CD4-positive, CD25-positive, alpha-beta regulatory T cell (primary cell): ENCODE results near the gene CRHR2. TPM values are rescaled to one million over a fixed set of nuclear protein-coding genes. Genes with fewer than 3 reads are reported as not detected.

Experiments used
- ATAC-seq, 2 donors: fragments of 150-1000 bp; cut with Tn5 transposase; one replicate each; pipeline ENCODE4 v1.10.0; 2021; ENCODE audit warnings: low read depth in 2 of 2, moderate number of reproducible peaks in 2 of 2, moderate library complexity in 1 of 2
- DNase-seq, 3 donors: peaks; one replicate each; pipeline versions ENCODE4 v3.0.0 to v3.0.0-alpha.2; 2012 to 2022; ENCODE audit warnings: mixed read lengths in 1 of 3
- H3K27ac ChIP-seq: one replicate; pipeline ENCODE4 v1.7.0; 2013; ENCODE audit warnings: mild to moderate bottlenecking, low read length; ENCODE audit not compliant: insufficient read depth, poor library complexity, severe bottlenecking
- H3K27me3 ChIP-seq: one replicate; pipeline ENCODE4 v1.7.0; 2013; ENCODE audit warnings: low read length; ENCODE audit not compliant: control insufficient read depth, insufficient read depth
- H3K36me3 ChIP-seq: one replicate; pipeline ENCODE4 v1.7.0; 2013; ENCODE audit warnings: mild to moderate bottlenecking, low read length, moderate library complexity; ENCODE audit not compliant: control insufficient read depth, insufficient read depth
- H3K4me1 ChIP-seq: 2 replicates; pipeline ENCODE4 v1.7.0; 2013; ENCODE audit warnings: mild to moderate bottlenecking, low read length; ENCODE audit not compliant: insufficient read depth, control insufficient read depth, poor library complexity, severe bottlenecking
- H3K4me3 ChIP-seq: one replicate; pipeline ENCODE4 v1.7.0; 2013; ENCODE audit warnings: low read depth, mild to moderate bottlenecking, low read length, moderate library complexity
- H3K9me3 ChIP-seq, 2 experiments: 1 replicate in 1 of 2; 2 replicates in 1 of 2; pipeline ENCODE4 v1.7.0; 2013; ENCODE audit warnings: low read length in 2 of 2, mild to moderate bottlenecking in 1 of 2, moderate library complexity in 1 of 2; ENCODE audit not compliant: control insufficient read depth in 2 of 2
- H3K27ac Mint-ChIP-seq, 3 donors: one replicate each; pipeline ENCODE4 v1.8.0; 2020 to 2022; ENCODE audit warnings: mild to moderate bottlenecking in 3 of 3, mixed read lengths in 3 of 3, moderate library complexity in 2 of 3
- H3K27me3 Mint-ChIP-seq: one replicate; pipeline ENCODE4 v1.8.0; 2022; ENCODE audit warnings: mild to moderate bottlenecking, mixed read lengths
- H3K36me3 Mint-ChIP-seq: one replicate; pipeline ENCODE4 v1.8.0; 2020; ENCODE audit warnings: mixed read lengths
- H3K4me1 Mint-ChIP-seq, 4 donors: one replicate each; pipeline ENCODE4 v1.8.0; 2020 to 2022; ENCODE audit warnings: mixed read lengths in 4 of 4, mild to moderate bottlenecking in 1 of 4
- H3K4me3 Mint-ChIP-seq, 4 donors: one replicate each; pipeline ENCODE4 v1.8.0; 2020 to 2022; ENCODE audit warnings: mild to moderate bottlenecking in 4 of 4, mixed read lengths in 4 of 4, moderate library complexity in 3 of 4
- H3K9me3 Mint-ChIP-seq, 7 donors: one replicate each; pipeline ENCODE4 v1.8.0; 2020 to 2022; ENCODE audit warnings: mixed read lengths in 7 of 7, mild to moderate bottlenecking in 3 of 7, moderate library complexity in 2 of 7
- polyA plus RNA-seq, 4 donors: library from polyadenylated mRNA; unstranded; fragments of 300-500 nt; fragmentation: Illumina TruSeq; gene quantifications; one replicate each; pipeline ENCODE4 v1.2.3, GENCODE V29; 2021
- total RNA-seq: library from RNA; stranded (reverse); gene quantifications from one replicate; pipeline ENCODE4 v1.2.3, GENCODE V29; 2022

Gene CRHR2
- total and polyA plus RNA-seq, 5 donors from 2014 or later: not detected

- H3K4me1 Mint-ChIP-seq: peaks cover 0 to 4% (median 0%) of the 10 kb centered on the region in 4 donors
- Histone ChIP-seq H3K4me3 (no peak overlapping the region), H3K36me3 (peaks cover 6% of the 10 kb centered on the region), H3K27me3 (no peaks in the 10 kb centered on the region), H3K9me3 (peaks cover 9 to 13% of the 10 kb centered on the region in 2 experiments), H3K4me1 (no peaks in the 10 kb centered on the region), H3K27ac (no peak overlapping the region)
- peaks cover 12% of the 10 kb centered on the region for H3K27me3 Mint-ChIP-seq
- H3K9me3 Mint-ChIP-seq: peaks cover 5 to 28% (median 12%) of the 10 kb centered on the region in 7 donors
- no peak for ATAC-seq
- peaks cover 40% of the 10 kb centered on the region for H3K36me3 Mint-ChIP-seq
- DNase-seq: no peak
- no peak overlapping the region for H3K27ac Mint-ChIP-seq
- H3K4me3 Mint-ChIP-seq: no peak overlapping the region
Observed at GRCh38 chr7:30714129-30714528, 31.9 kb upstream of the CRHR2 start.

- DNase-seq: no peak
- H3K4me3 Mint-ChIP-seq: no peak overlapping the region
- H3K4me1 Mint-ChIP-seq: peaks cover 0 to 4% (median 0%) of the 10 kb centered on the region in 4 donors
- no peak for ATAC-seq
- H3K9me3 ChIP-seq: peaks cover 7 to 9% of the 10 kb centered on the region in 2 experiments
- H3K9me3 Mint-ChIP-seq: peaks cover 5 to 20% (median 10%) of the 10 kb centered on the region in 7 donors
- no peak overlapping the region for H3K27ac Mint-ChIP-seq
- H3K36me3 Mint-ChIP-seq: peaks cover 33% of the 10 kb centered on the region
- H3K4me3 ChIP-seq: no peak overlapping the region
- peaks cover 6% of the 10 kb centered on the region for H3K36me3 ChIP-seq
- no peak overlapping the region for H3K27ac ChIP-seq
- no peaks in the 10 kb centered on the region for H3K4me1 ChIP-seq
- H3K27me3 Mint-ChIP-seq: peaks cover 12% of the 10 kb centered on the region
- H3K27me3 ChIP-seq: no peaks in the 10 kb centered on the region
Observed at GRCh38 chr7:30713392-30713791, 31.1 kb upstream of the CRHR2 start.

DNA sequence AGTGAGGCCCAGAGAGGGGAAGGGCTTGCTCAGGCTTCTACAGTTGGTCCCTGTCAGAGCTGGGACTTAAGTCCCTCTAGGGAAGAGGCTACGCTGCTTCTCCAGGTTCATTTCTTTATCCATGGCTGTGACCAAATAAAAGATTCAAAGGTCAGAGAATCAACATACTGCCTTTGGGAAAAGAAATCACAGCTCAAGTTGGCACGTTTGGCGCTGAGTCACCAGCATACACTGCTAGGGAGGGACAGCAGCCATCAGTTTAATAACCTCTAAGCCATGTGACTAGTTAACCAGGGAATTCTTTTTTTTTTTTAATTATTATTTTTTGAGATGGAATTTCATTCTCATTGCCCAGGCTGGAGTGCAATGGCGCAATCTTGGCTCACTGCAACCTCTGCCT is 28.4 kb upstream of the CRHR2 start:
- Mint-ChIP-seq H3K27me3 (peaks cover 12% of the 10 kb centered on the region), H3K9me3 (peaks cover 0 to 9% (median 0%) of the 10 kb centered on the region in 7 donors), H3K27ac (no peak overlapping the region), H3K4me1 (peaks cover 0 to 4% (median 0%) of the 10 kb centered on the region in 4 donors), H3K4me3 (no peak overlapping the region), H3K36me3 (peaks cover 14% of the 10 kb centered on the region)
- Histone ChIP-seq H3K27ac (no peak overlapping the region), H3K4me3 (no peak overlapping the region), H3K4me1 (no peaks in the 10 kb centered on the region), H3K9me3 (no peaks in the 10 kb centered on the region), H3K27me3 (no peaks in the 10 kb centered on the region), H3K36me3 (no peaks in the 10 kb centered on the region)
- no peak for ATAC-seq
- no peak for DNase-seq

GRCh38 chr7:30709549-30709948 is 27.3 kb upstream of the CRHR2 start:
- Histone ChIP-seq H3K4me3 (no peak overlapping the region), H3K27ac (no peak overlapping the region), H3K27me3 (no peaks in the 10 kb centered on the region), H3K36me3 (no peaks in the 10 kb centered on the region), H3K9me3 (no peaks in the 10 kb centered on the region), H3K4me1 (no peaks in the 10 kb centered on the region)
- Mint-ChIP-seq H3K4me1 (peaks cover 0 to 2% (median 0%) of the 10 kb centered on the region in 4 donors), H3K27ac (no peak overlapping the region), H3K4me3 (no peak overlapping the region), H3K36me3 (peaks cover 3% of the 10 kb centered on the region), H3K9me3 (peaks cover 0 to 2% (median 0%) of the 10 kb centered on the region in 7 donors), H3K27me3 (peaks cover 12% of the 10 kb centered on the region)
- DNase-seq (no peak), ATAC-seq (no peak)

GRCh38 chr7:30708983-30709382 is 26.7 kb upstream of the CRHR2 start:
- Histone ChIP-seq H3K9me3 (no peaks in the 10 kb centered on the region), H3K4me3 (no peak overlapping the region), H3K4me1 (no peaks in the 10 kb centered on the region), H3K36me3 (no peaks in the 10 kb centered on the region), H3K27ac (no peak overlapping the region), H3K27me3 (no peaks in the 10 kb centered on the region)
- DNase-seq: no peak
- Mint-ChIP-seq H3K36me3 (no peaks in the 10 kb centered on the region), H3K9me3 (no peaks in the 10 kb centered on the region), H3K4me1 (peaks cover 0 to 2% (median 0%) of the 10 kb centered on the region in 4 donors), H3K4me3 (no peak overlapping the region), H3K27me3 (peaks cover 12% of the 10 kb centered on the region), H3K27ac (no peak overlapping the region)
- ATAC-seq: no peak

GRCh38 chr7:30708412-30708811 is 26.2 kb upstream of the CRHR2 start:
- DNase-seq: no peak
- no peak overlapping the region for H3K27ac ChIP-seq
- no peak overlapping the region for H3K4me3 ChIP-seq
- no peaks in the 10 kb centered on the region for H3K27me3 ChIP-seq
- H3K9me3 ChIP-seq: no peaks in the 10 kb centered on the region
- H3K4me1 ChIP-seq: no peaks in the 10 kb centered on the region
- H3K4me3 Mint-ChIP-seq: no peak overlapping the region
- H3K36me3 ChIP-seq: no peaks in the 10 kb centered on the region
- ATAC-seq: no peak
- peak overlapping the region in 1 of 3 donors; percentile 16 for H3K27ac Mint-ChIP-seq
- no peaks in the 10 kb centered on the region for H3K36me3 Mint-ChIP-seq
- H3K4me1 Mint-ChIP-seq: peaks cover 0 to 2% (median under 1%) of the 10 kb centered on the region in 4 donors
- no peaks in the 10 kb centered on the region for H3K9me3 Mint-ChIP-seq
- peaks cover 12% of the 10 kb centered on the region for H3K27me3 Mint-ChIP-seq

GRCh38 chr7:30707391-30708357 is 25.4 kb upstream of the CRHR2 start:
- Histone ChIP-seq H3K4me3 (no peak overlapping the region), H3K36me3 (no peaks in the 10 kb centered on the region), H3K27me3 (no peaks in the 10 kb centered on the region), H3K9me3 (no peaks in the 10 kb centered on the region), H3K4me1 (no peaks in the 10 kb centered on the region), H3K27ac (no peak overlapping the region)
- Mint-ChIP-seq H3K27me3 (peaks cover 19% of the 10 kb centered on the region), H3K4me1 (peaks cover 0 to 8% (median under 1%) of the 10 kb centered on the region in 4 donors), H3K36me3 (no peaks in the 10 kb centered on the region), H3K27ac (peak overlapping the region in 1 of 3 donors; percentile 16), H3K9me3 (no peaks in the 10 kb centered on the region), H3K4me3 (no peak overlapping the region)
- ATAC-seq: no peak
- no peak for DNase-seq
